A673 (cell line): ENCODE data around the gene PGM2L1.

Source experiments
- EZH2 ChIP-seq: fragments of 200-600 bp; sonication (generic); IDR thresholded peaks from 2 replicates; pipeline ENCODE4 v1.6.1; 2017; ENCODE audit warnings: borderline replicate concordance, low read depth, mild to moderate bottlenecking, mixed read lengths, antibody characterized with exemption, low read length; ENCODE audit not compliant: poor library complexity, severe bottlenecking
- TF ChIP-seq, protein P1 (sequence below): fragments of 300-800, 200-600 bp; sonication (generic); conservative IDR thresholded peaks from 2 replicates; pipeline ENCODE4 v1.5.1; 2017; ENCODE audit warnings: low read depth, mild to moderate bottlenecking, antibody characterized with exemption, low read length, moderate library complexity, mixed read lengths

- TF ChIP-seq, protein P1, sequence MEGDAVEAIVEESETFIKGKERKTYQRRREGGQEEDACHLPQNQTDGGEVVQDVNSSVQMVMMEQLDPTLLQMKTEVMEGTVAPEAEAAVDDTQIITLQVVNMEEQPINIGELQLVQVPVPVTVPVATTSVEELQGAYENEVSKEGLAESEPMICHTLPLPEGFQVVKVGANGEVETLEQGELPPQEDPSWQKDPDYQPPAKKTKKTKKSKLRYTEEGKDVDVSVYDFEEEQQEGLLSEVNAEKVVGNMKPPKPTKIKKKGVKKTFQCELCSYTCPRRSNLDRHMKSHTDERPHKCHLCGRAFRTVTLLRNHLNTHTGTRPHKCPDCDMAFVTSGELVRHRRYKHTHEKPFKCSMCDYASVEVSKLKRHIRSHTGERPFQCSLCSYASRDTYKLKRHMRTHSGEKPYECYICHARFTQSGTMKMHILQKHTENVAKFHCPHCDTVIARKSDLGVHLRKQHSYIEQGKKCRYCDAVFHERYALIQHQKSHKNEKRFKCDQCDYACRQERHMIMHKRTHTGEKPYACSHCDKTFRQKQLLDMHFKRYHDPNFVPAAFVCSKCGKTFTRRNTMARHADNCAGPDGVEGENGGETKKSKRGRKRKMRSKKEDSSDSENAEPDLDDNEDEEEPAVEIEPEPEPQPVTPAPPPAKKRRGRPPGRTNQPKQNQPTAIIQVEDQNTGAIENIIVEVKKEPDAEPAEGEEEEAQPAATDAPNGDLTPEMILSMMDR: no peak
- no peak for TF ChIP-seq EZH2
Measured at GRCh38 chr11:74390697-74391096, 7.5 kb downstream of the PGM2L1 start.
